Neural progenitor cell (in vitro differentiated cells): ENCODE measurements around the gene GANC. TPM values are rescaled to one million over a fixed set of nuclear protein-coding genes. Genes with fewer than 3 reads are reported as not detected.

Source experiments
- DNase-seq: peaks from one replicate; pipeline ENCODE4 v3.0.0-alpha.2; 2016; ENCODE audit warnings: low spot score
- H2AFZ ChIP-seq: fragments of 200-600 bp; sonication (generic); replicated peaks from 2 replicates; pipeline ENCODE4 v1.6.1; 2016; ENCODE audit warnings: antibody characterized with exemption
- H3F3A ChIP-seq: fragments of 200-600 bp; sonication (generic); 2 replicates; pipeline ENCODE4 v1.6.1; 2016; ENCODE audit warnings: antibody characterized with exemption, low read depth
- H3K27ac ChIP-seq: fragments of 200-600 bp; sonication (generic); 2 replicates; pipeline ENCODE4 v1.5.1; 2016; ENCODE audit warnings: mild to moderate bottlenecking
- H3K27me3 ChIP-seq: fragments of 200-600 bp; sonication (generic); 2 replicates; pipeline ENCODE4 v1.6.1; 2016; ENCODE audit warnings: mild to moderate bottlenecking, moderate library complexity
- H3K36me3 ChIP-seq: fragments of 200-600 bp; sonication (generic); 2 replicates; pipeline ENCODE4 v1.5.1; 2016
- H3K4me1 ChIP-seq: fragments of 200-600 bp; sonication (generic); 2 replicates; pipeline ENCODE4 v1.6.1; 2016; ENCODE audit warnings: mixed run types
- H3K4me2 ChIP-seq: fragments of 200-600 bp; sonication (generic); 2 replicates; pipeline ENCODE4 v1.6.1; 2016
- H3K4me3 ChIP-seq: fragments of 200-600 bp; sonication (generic); 2 replicates; pipeline ENCODE4 v1.5.1; 2016
- H3K79me2 ChIP-seq: fragments of 200-600 bp; sonication (generic); 2 replicates; pipeline ENCODE4 v1.6.1; 2016; ENCODE audit warnings: low read depth
- H3K9ac ChIP-seq: fragments of 200-600 bp; sonication (generic); 2 replicates; pipeline ENCODE4 v1.6.1; 2016
- H3K9me3 ChIP-seq: fragments of 200-600 bp; sonication (generic); 2 replicates; pipeline ENCODE4 v1.5.1; 2016; ENCODE audit warnings: low read depth
- H4K20me1 ChIP-seq: fragments of 200-600 bp; sonication (generic); 2 replicates; pipeline ENCODE4 v1.6.1; 2016; ENCODE audit warnings: low read depth
- H3K27ac Mint-ChIP-seq: 3 replicates; pipeline ENCODE4 v1.8.0; 2021; ENCODE audit warnings: mixed read lengths
- H3K27me3 Mint-ChIP-seq: 2 replicates; pipeline ENCODE4 v1.8.0; 2022; ENCODE audit warnings: low read depth, mild to moderate bottlenecking, inconsistent platforms, moderate library complexity, mixed read lengths; ENCODE audit not compliant: insufficient read depth
- H3K36me3 Mint-ChIP-seq: 3 replicates; pipeline ENCODE4 v1.8.0; 2021; ENCODE audit warnings: mixed read lengths
- H3K4me1 Mint-ChIP-seq: 3 replicates; pipeline ENCODE4 v1.8.0; 2021; ENCODE audit warnings: mixed read lengths
- H3K4me3 Mint-ChIP-seq: 3 replicates; pipeline ENCODE4 v1.8.0; 2021; ENCODE audit warnings: mild to moderate bottlenecking, moderate library complexity, mixed read lengths
- H3K9me3 Mint-ChIP-seq: 3 replicates; pipeline ENCODE4 v1.8.0; 2020; ENCODE audit warnings: mixed read lengths
- CTCF ChIP-seq: fragments of 200-600 bp; sonication (generic); IDR thresholded peaks from 2 replicates; pipeline ENCODE4 v1.5.1; 2017; ENCODE audit warnings: antibody characterized with exemption, mild to moderate bottlenecking
- EZH2 ChIP-seq: fragments of 200-600 bp; sonication (generic); IDR thresholded peaks from 2 replicates; pipeline ENCODE4 v1.6.1; 2017; ENCODE audit warnings: antibody characterized with exemption, mild to moderate bottlenecking, moderate library complexity
- EZH2phosphoT487 ChIP-seq: fragments of 200-600 bp; sonication (generic); IDR thresholded peaks from 2 replicates; pipeline ENCODE4 v1.6.1; 2017; ENCODE audit warnings: antibody characterized with exemption
- total RNA-seq: library from RNA; depleted of rRNA; stranded (reverse); fragments of >200 nt; gene quantifications from 2 replicates; pipeline ENCODE4 v1.2.3, GENCODE V29; 2015; ENCODE audit warnings: low replicate concordance

Gene GANC
- total RNA-seq, 1 donor from 2014 or later: 22.7 TPM

DNA sequence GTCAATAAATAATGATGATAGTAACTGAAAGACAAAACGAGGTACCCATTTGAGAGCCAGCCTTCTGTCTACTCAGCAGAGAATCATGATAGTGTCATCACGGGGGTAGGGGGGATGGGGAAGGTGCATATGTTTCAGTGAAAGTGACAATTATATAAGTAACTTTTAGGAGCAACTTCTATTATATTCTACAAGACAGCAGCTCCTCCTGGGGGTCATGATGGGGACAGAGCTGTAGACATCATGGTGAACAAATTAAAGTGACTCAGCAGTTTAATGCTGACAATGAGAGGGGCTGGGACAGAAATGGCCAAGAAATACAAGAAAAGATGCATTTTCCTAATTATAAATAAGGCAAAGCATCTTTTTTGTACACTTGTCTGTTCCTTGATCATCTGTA, 98.1 kb downstream of the GANC start:
- Histone ChIP-seq H4K20me1 (no peaks in the 10 kb centered on the region), H3K27me3 (no peaks in the 10 kb centered on the region), H3K9ac (no peak overlapping the region), H3K79me2 (no peaks in the 10 kb centered on the region), H3K36me3 (no peaks in the 10 kb centered on the region), H3K27ac (no peak overlapping the region), H3K9me3 (no peaks in the 10 kb centered on the region), H2AFZ (no peak overlapping the region), H3K4me3 (no peak overlapping the region), H3K4me2 (no peak overlapping the region), H3F3A (no peaks in the 10 kb centered on the region), H3K4me1 (no peaks in the 10 kb centered on the region)
- Mint-ChIP-seq H3K9me3 (peaks cover 13% of the 10 kb centered on the region), H3K27ac (no peak overlapping the region), H3K4me1 (peaks cover 6% of the 10 kb centered on the region), H3K4me3 (no peak overlapping the region), H3K27me3 (peaks cover 3% of the 10 kb centered on the region), H3K36me3 (peaks cover 2% of the 10 kb centered on the region)
- TF ChIP-seq EZH2 (no peak), CTCF (no peak), EZH2phosphoT487 (no peak)
- no peak for DNase-seq

- no peaks in the 10 kb centered on the region for H3K9me3 ChIP-seq
- Mint-ChIP-seq H3K4me1 (peaks cover 6% of the 10 kb centered on the region), H3K4me3 (peak overlapping the region; percentile 44), H3K27me3 (peaks cover 3% of the 10 kb centered on the region), H3K36me3 (peaks cover 2% of the 10 kb centered on the region), H3K27ac (peak overlapping the region; percentile 82), H3K9me3 (peaks cover 16% of the 10 kb centered on the region)
- no peak for TF ChIP-seq CTCF
- no peak for TF ChIP-seq EZH2phosphoT487
- no peak for TF ChIP-seq EZH2
- no peak overlapping the region for H3K27ac ChIP-seq
- H3K79me2 ChIP-seq: no peaks in the 10 kb centered on the region
- H3K9ac ChIP-seq: no peak overlapping the region
- no peaks in the 10 kb centered on the region for H4K20me1 ChIP-seq
- no peaks in the 10 kb centered on the region for H3K36me3 ChIP-seq
- no peaks in the 10 kb centered on the region for H3K4me1 ChIP-seq
- DNase-seq: no peak
- no peaks in the 10 kb centered on the region for H3K27me3 ChIP-seq
- no peak overlapping the region for H3K4me3 ChIP-seq
- no peaks in the 10 kb centered on the region for H3F3A ChIP-seq
- H3K4me2 ChIP-seq: no peak overlapping the region
- H2AFZ ChIP-seq: no peak overlapping the region
Measured at GRCh38 chr15:42373274-42373673, 100.3 kb downstream of the GANC start.

GRCh38 chr15:42373936-42374335, 100.9 kb downstream of the GANC start:
- TF ChIP-seq EZH2phosphoT487: no peak
- DNase-seq: no peak
- Histone ChIP-seq H3K36me3 (no peaks in the 10 kb centered on the region), H3K4me3 (no peak overlapping the region), H4K20me1 (no peaks in the 10 kb centered on the region), H3K27ac (no peak overlapping the region), H2AFZ (no peak overlapping the region), H3K27me3 (no peaks in the 10 kb centered on the region), H3K4me2 (no peak overlapping the region), H3F3A (no peaks in the 10 kb centered on the region), H3K9ac (no peak overlapping the region), H3K4me1 (no peaks in the 10 kb centered on the region), H3K79me2 (no peaks in the 10 kb centered on the region), H3K9me3 (no peaks in the 10 kb centered on the region)
- H3K4me3 Mint-ChIP-seq: no peak overlapping the region
- H3K9me3 Mint-ChIP-seq: peaks cover 17% of the 10 kb centered on the region
- peaks cover 6% of the 10 kb centered on the region for H3K4me1 Mint-ChIP-seq
- peaks cover 2% of the 10 kb centered on the region for H3K36me3 Mint-ChIP-seq
- H3K27ac Mint-ChIP-seq: no peak overlapping the region
- peaks cover 3% of the 10 kb centered on the region for H3K27me3 Mint-ChIP-seq

GRCh38 chr15:42374810-42375209, 101.8 kb downstream of the GANC start:
- peaks cover 6% of the 10 kb centered on the region for H3K4me1 Mint-ChIP-seq
- no peak overlapping the region for H3K4me2 ChIP-seq
- H3K36me3 Mint-ChIP-seq: peaks cover 2% of the 10 kb centered on the region
- no peak overlapping the region for H3K9ac ChIP-seq
- DNase-seq: no peak
- H2AFZ ChIP-seq: no peak overlapping the region
- H3F3A ChIP-seq: no peaks in the 10 kb centered on the region
- peaks cover 2% of the 10 kb centered on the region for H3K27me3 Mint-ChIP-seq
- no peak overlapping the region for H3K4me3 Mint-ChIP-seq
- no peaks in the 10 kb centered on the region for H3K9me3 ChIP-seq
- H3K27ac ChIP-seq: no peak overlapping the region
- H3K79me2 ChIP-seq: no peaks in the 10 kb centered on the region
- TF ChIP-seq EZH2phosphoT487 (no peak), CTCF (no peak), EZH2 (no peak)
- peak overlapping the region; percentile 21 for H3K27ac Mint-ChIP-seq
- no peak overlapping the region for H3K4me3 ChIP-seq
- H3K9me3 Mint-ChIP-seq: peaks cover 15% of the 10 kb centered on the region
- H4K20me1 ChIP-seq: no peaks in the 10 kb centered on the region
- H3K27me3 ChIP-seq: no peaks in the 10 kb centered on the region
- H3K36me3 ChIP-seq: no peaks in the 10 kb centered on the region
- H3K4me1 ChIP-seq: no peaks in the 10 kb centered on the region
